ENCODE measurements around the gene GPR35.

GPR35 gene

DNA sequence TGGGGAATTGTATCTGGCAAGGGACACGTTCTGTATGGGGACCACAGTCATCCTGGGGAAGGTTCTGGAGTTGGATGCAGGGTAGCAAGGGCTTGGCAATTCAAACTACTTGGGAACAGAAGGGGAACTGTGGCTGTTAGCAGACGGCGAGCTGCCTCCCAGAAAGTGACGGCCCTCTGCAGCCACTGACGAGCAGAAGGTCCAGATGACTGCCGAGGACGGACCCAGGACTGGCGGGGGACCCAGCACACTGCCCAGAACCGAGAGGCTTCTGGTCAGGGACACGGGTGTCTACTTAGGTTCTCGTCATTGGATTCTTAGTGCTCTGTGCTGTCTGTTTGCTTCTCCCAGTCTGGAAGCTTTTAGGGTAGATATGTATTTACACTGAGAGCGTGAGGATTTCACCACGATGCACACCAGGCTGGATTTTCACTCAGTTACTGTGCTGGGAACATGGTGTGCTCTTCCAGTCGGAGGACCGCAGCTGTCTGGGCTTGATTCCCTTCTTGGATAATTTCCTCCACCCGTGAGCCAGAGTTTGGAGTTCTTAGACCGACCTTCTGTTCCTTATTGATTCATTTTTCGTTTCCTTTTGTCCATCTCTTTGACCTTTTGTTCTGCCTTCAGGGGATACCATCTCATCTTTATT, 13.4 kb downstream of the GPR35 start:
- DNase-seq (ENCODE audit: low read depth), result no peak

DNA sequence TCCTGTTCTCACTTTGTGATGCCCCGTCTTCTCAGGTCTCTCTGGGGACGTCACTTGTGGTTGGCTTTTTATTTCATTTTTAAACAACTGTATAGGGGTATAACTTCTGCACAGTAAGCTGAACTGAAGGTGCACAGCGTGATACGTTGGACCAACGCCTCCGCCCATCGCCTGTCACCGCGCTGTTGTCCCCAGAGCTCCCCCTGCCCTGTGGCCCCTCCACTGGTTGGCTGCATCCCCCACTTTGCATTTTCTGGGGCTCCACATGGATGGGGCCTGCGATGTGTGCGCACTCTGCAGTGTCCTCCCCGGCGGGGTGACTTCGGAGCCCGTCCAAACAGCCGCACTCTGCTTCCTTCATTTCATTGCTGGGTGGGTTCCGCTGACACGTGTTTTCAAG, 14.3 kb downstream of the GPR35 start:
- DNase-seq (ENCODE audit: low read depth), result no peak

DNA sequence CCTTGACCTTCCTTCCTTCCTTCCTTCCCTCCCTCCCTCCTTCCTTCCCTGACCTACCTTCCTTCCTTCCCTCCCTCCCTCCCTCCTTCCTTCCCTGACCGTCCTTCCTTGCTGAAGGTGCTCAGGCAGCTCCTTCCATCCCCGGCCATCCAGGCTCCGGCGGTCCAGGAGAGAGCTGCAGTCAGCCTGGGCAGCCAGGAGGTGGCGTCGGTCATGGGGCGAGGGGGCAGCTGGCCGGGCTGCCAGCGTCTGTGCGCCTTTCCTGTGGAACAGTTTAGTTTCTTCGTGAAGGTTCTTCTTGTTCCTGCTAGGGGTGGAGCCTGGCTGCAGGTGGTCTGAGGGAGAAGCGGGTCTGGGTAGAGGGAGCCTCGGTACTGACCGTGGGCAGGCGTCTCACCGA, 15.7 kb downstream of the GPR35 start:
- DNase-seq (ENCODE audit: low read depth), result peak; percentile 44

- DNase-seq (ENCODE audit: low read depth), result no peak
Measured at GRCh38 chr2:240642061-240642805, 17.0 kb downstream of the GPR35 start.

DNA sequence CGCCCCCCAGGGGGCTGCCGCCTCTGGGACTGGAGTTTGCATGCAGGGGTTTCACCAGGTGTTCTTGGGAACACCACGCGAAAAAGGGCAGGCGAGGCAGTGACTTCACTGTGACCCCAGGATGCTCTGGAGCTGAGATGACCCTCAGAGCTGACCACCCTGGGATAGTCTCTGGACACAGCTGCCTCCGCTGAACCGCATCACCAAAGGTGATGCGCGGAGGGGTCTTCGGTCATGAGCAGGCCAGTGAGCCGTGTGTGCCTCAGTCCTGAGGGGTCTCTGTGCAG, 17.5 kb downstream of the GPR35 start:
- no peak for DNase-seq (ENCODE audit: low read depth)

DNA sequence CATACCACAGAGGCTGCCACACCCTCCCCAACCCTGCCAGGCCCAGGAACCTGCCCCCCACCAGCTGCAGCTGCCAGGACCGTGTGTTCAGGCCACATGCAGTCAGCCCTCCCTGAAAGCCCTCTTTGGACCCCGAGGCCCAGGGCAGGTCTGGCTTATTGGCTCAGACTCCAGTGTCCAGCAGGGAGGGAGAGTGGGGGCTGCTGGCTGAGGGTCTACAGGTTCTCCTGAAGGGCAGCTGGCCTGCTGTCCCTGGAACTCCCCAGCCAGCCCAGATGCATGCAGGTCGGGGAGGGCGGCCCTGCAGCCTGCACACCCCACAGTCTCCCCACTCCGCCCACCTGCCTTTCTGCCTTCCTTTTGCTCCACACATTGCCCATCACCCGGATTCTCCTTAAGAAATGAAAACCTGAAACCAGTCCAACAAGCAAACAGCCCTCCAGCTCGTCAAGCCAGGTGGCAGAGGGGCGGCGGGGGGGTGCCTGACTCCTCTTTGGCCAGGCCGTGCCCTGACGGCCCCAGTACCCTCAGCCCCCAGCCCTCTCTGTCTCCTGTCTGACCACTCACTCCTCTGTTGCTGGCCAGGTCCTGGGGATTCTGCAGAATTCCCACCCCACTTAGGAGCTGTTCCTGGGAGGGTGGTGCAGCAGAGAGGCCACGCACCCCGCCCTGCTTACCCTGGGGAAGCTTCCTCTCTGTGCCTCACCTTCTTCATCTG, 18.0 kb downstream of the GPR35 start:
- no peak for DNase-seq (ENCODE audit: low read depth)

- no peak for DNase-seq (ENCODE audit: low read depth)
Measured at GRCh38 chr2:240643811-240644150, 18.5 kb downstream of the GPR35 start.

DNA sequence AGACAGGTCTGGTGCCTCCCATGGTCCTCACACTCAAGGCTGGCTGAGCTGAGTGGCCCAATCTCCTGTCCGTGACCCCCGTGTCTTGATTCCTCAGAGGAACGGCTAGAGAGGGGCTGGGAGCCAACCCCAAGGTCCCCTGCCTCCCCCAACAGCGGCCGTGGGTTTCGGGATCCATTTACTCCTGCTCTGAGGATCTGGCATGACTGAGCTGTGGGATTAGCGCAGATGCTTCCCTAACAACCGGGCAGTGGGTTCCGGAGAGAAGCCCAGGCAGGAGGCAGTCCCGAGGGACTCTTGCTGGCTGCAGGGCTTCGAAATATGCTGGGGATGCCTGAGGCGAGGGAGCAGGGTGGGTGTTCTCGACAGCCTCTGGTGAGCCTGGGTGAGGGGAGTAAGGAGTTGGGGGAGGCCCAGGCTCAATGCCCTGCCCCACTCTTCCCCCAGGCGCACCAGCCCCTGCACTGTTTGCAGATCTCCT, 18.9 kb downstream of the GPR35 start:
- DNase-seq (ENCODE audit: low read depth), result no peak

GRCh38 chr2:240644859-240645301, 19.6 kb downstream of the GPR35 start:
- DNase-seq (ENCODE audit: low read depth), result no peak

DNA sequence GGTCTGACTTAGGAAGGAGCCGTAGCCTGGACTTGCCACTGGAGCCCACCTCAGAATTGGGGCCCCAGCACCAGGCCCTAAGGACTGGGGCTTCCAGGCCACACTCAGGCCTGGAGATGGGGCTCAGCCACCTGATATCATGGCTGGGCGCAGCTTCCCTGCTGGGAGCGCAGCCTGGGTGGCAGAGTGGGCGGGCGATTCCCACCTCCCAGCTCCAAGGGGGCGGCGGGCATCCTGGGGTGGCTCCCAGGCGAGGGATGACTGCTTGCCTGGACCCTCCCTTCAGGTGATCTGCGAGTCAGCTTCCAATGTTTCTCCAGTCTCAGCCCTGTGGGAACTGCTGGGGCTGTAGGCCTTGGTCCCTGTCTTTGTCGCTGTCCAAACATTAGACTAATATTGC, 20.1 kb downstream of the GPR35 start:
- DNase-seq (ENCODE audit: low read depth), result no peak

DNA sequence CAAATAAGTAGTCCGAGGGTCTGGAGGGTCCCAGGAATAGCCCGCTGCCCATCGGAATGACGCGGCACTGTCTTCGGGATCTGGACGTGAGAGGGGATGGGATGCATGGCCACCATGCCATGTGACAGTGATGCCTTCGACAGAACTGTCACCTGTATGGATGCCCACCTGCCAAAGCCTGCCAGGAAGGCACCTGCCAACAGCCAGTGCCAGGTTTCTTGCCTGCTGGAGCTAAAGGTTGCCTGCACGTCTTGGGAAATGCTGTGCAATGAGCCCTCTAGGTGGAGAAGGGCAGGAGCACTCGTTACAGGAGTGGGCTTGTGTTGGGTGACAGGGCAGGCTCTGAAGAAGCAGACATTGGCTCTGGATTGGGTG, 20.5 kb downstream of the GPR35 start:
- no peak for DNase-seq (ENCODE audit: low read depth)

- no peak for DNase-seq (ENCODE audit: low read depth)
Measured at GRCh38 chr2:240646176-240646899, 21.1 kb downstream of the GPR35 start.

DNA sequence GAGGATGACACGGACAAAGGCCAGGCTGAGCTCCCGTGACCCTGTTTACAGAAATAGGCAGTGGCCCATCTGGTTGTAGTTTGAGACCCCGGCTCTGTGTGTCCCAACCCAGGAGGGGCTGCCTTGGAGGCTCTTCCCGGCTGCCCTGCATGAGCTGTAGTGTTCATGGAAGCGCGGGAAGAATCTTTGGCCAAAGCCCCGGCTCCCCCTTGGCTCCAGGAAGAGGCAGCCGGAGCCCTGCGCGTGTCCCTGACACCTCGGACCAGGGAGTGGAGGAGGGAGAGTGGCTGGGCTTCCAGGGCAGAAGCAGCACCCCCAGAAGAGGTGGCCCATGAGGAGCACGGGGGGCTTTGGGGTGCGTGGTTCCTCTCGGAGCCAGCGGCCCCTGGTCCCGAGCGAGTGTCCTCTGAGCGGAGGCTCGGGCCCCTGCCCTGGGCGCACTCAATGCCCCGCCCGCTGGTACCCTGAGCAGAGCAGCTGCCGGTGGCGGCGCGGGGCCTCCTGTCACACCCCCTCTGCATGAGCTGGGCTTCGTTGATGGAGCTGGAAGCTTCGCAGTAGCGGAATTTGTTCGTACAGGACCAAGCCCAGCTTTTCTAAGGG, 21.7 kb downstream of the GPR35 start:
- DNase-seq (ENCODE audit: low read depth), result no peak

DNA sequence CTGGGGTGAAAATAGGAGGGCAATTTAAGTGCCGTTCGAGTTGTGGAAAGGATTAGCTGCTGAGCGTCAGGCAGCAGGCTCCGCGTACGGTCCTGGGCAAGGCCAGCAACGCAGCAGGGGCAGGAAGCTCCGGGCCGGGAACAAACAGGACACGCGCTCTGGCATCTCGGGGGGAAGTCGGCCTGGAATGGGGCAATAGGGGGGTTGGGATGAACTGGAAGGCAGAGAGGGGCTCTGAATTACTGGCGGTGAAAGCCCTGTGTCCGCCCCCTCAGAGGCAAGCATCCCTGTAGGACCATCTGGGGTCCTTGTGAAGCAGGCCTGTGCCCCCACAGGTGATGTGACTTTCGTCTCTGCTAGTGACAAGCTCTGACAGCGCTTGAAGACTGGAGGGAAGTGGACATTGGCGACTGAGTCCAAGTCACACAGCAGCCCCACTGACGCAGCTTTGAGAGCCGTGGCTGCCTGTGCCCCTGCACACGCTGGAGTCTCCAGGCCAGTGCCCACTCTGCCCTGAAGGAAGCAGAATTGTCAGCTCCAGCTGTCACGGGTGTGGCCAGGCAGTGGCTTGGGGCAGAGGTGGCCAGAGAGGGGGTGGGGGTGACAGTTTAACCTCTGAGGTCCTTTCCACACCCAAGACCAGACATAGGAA, 22.3 kb downstream of the GPR35 start:
- DNase-seq (ENCODE audit: low read depth), result no peak

GRCh38 chr2:240648155-240648649, 22.9 kb downstream of the GPR35 start:
- DNase-seq (ENCODE audit: low read depth), result no peak

- no peak for DNase-seq (ENCODE audit: low read depth)
Measured at GRCh38 chr2:240648650-240649275, 23.5 kb downstream of the GPR35 start.

GRCh38 chr2:240649331-240649730, 24.1 kb downstream of the GPR35 start:
- DNase-seq (ENCODE audit: low read depth), result no peak

DNA sequence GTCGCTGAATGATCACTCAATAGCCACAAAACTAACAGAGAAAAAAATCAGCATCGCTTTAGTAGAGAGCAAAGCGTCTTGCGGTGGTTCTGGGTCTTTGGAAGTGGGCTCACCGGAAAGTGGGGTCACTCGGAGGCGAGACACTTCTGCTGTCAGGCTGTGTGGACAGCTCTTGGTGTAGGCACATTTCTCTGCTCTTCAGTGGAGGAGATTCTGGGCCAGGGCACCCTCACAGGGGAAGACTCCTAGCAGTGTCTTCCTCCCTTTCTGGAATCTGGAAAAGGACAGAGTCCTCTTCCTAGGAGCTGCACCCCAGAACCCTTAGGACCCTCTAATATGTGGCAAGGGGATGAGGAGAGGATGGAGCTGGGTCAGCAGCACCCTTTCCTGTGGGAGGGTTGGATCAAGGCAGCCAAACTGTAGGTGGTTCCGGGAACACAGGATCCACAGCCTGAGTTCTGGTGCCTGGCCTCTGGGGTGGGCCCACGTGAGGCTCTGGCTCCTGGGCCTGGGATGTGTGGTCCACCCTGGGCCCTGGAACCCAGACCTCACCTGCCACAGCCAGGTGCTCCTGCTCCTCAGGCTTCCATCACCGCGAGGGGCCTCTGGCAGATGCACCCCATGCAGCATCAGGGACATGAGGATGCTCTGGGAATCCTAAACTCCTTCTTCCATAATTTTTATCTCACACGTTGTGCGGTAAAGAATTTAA, 25.1 kb downstream of the GPR35 start:
- no peak for DNase-seq (ENCODE audit: low read depth)

DNA sequence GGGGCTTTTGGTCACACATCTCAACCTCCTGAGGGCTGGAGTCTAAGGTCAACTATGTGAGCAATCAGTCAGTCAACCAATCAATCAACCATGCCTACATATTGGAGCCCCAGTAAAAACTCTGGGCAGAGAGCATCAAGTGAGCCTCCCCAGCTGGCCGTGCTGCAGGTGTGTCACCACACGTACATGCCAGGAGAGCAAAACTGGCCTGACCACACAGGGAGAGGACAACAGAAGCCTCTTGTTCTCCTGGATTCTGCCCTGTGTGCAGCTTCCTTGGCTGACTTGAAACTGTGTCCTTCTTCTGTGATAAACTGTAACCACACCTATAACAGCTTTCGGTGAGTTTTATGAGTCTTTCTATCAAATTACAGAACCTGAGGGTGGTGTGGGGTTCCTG, 25.9 kb downstream of the GPR35 start:
- no peak for DNase-seq (ENCODE audit: low read depth)
